ENCODE measurements around the gene CAMK2G. TPM values are rescaled to one million over a fixed set of nuclear protein-coding genes. Genes with fewer than 3 reads are reported as not detected.
"Not testable (repeated sequence)": the region's sequence is repeated elsewhere in the genome, so short reads cannot be mapped to it uniquely, and the experiment has no call there.

Gene CAMK2G
- total RNA-seq, 2 experiments from 2014 or later: 22.9 to 26.3 TPM

- no peak overlapping the region for H3K27ac Mint-ChIP-seq
- peaks cover 3% of the 10 kb centered on the region for H3K4me1 Mint-ChIP-seq (ENCODE audit: low read depth)
- no peaks in the 10 kb centered on the region for H3K36me3 Mint-ChIP-seq (ENCODE audit: low read depth)
- no peak for DNase-seq
- CTCF ChIA-PET: interaction anchor here (0.7 to 2.3 kb wide), 3 partner anchors 20 to 92 kb away, joined by 3 to 17 read pairs (median 5); no protein-coding TSS in a partner anchor
- H3K4me3 Mint-ChIP-seq: no peak overlapping the region
- no peaks in the 10 kb centered on the region for H3K9me3 Mint-ChIP-seq
- intact Hi-C loops (cut with micrococcal nuclease): no loop called here
- peaks cover 4% of the 10 kb centered on the region for H3K27me3 Mint-ChIP-seq (ENCODE audit: low read depth)
Observed at GRCh38 chr10:73899423-73899822, 25.1 kb upstream of the CAMK2G start.

GRCh38 chr10:73898730-73899410, 24.5 kb upstream of the CAMK2G start:
- Mint-ChIP-seq H3K36me3 (ENCODE audit: low read depth) (no peaks in the 10 kb centered on the region), H3K27ac (no peak overlapping the region), H3K4me3 (no peak overlapping the region), H3K9me3 (no peaks in the 10 kb centered on the region), H3K27me3 (ENCODE audit: low read depth) (peaks cover 4% of the 10 kb centered on the region), H3K4me1 (ENCODE audit: low read depth) (peaks cover 8% of the 10 kb centered on the region)
- intact Hi-C loops (cut with micrococcal nuclease): no loop called here
- CTCF ChIA-PET: interaction anchor here (0.7 to 2.3 kb wide), 4 partner anchors 19 to 93 kb away, joined by 3 to 17 read pairs (median 5); no protein-coding TSS in a partner anchor
- no peak for DNase-seq

- Mint-ChIP-seq H3K4me1 (ENCODE audit: low read depth) (peaks cover 9% of the 10 kb centered on the region), H3K36me3 (ENCODE audit: low read depth) (no peaks in the 10 kb centered on the region), H3K27me3 (ENCODE audit: low read depth) (peaks cover 4% of the 10 kb centered on the region), H3K9me3 (no peaks in the 10 kb centered on the region), H3K27ac (no peak overlapping the region), H3K4me3 (no peak overlapping the region)
- CTCF ChIA-PET: interaction anchor here (1.0 to 1.8 kb wide), 3 partner anchors 13 to 43 kb away, joined by 4 to 5 read pairs (median 5); no protein-coding TSS in a partner anchor
- no peak for DNase-seq
- intact Hi-C loops (cut with micrococcal nuclease): no loop called here
Observed at GRCh38 chr10:73897693-73898092, 23.3 kb upstream of the CAMK2G start.

GRCh38 chr10:73895381-73895780, 21.0 kb upstream of the CAMK2G start:
- H3K36me3 Mint-ChIP-seq (ENCODE audit: low read depth); DNase-seq; H3K4me3 Mint-ChIP-seq; CTCF ChIA-PET; intact Hi-C loops (cut with micrococcal nuclease); H3K27ac Mint-ChIP-seq; H3K9me3 Mint-ChIP-seq; H3K4me1 Mint-ChIP-seq (ENCODE audit: low read depth); H3K27me3 Mint-ChIP-seq (ENCODE audit: low read depth): not testable (repeated sequence)

GRCh38 chr10:73894245-73894971, 20.1 kb upstream of the CAMK2G start:
- DNase-seq: peak; percentile 32
- Mint-ChIP-seq H3K4me3 (no peak overlapping the region), H3K9me3 (no peaks in the 10 kb centered on the region), H3K36me3 (ENCODE audit: low read depth) (no peaks in the 10 kb centered on the region), H3K27me3 (ENCODE audit: low read depth) (no peaks in the 10 kb centered on the region), H3K27ac (no peak overlapping the region), H3K4me1 (ENCODE audit: low read depth) (peaks cover 9% of the 10 kb centered on the region)
- CTCF ChIA-PET: interaction anchor here (0.9 to 12.0 kb wide), 4 partner anchors 8 to 63 kb away, joined by 3 to 396 read pairs (median 6); no protein-coding TSS in a partner anchor
- intact Hi-C loops (cut with micrococcal nuclease): no loop called here

- Mint-ChIP-seq H3K27me3 (ENCODE audit: low read depth) (no peaks in the 10 kb centered on the region), H3K27ac (no peak overlapping the region), H3K4me3 (no peak overlapping the region), H3K9me3 (no peaks in the 10 kb centered on the region), H3K36me3 (ENCODE audit: low read depth) (no peaks in the 10 kb centered on the region), H3K4me1 (ENCODE audit: low read depth) (peaks cover 9% of the 10 kb centered on the region)
- DNase-seq: no peak
- CTCF ChIA-PET: interaction anchor here (0.5 to 12.0 kb wide), 4 partner anchors 7 to 47 kb away, joined by 4 to 396 read pairs (median 6); no protein-coding TSS in a partner anchor
- intact Hi-C loops (cut with micrococcal nuclease): no loop called here
Observed at GRCh38 chr10:73893426-73893825, 19.1 kb upstream of the CAMK2G start.

- intact Hi-C loops (cut with micrococcal nuclease): no loop called here
- Mint-ChIP-seq H3K4me1 (ENCODE audit: low read depth) (peaks cover 9% of the 10 kb centered on the region), H3K4me3 (no peak overlapping the region), H3K27me3 (ENCODE audit: low read depth) (no peaks in the 10 kb centered on the region), H3K9me3 (no peaks in the 10 kb centered on the region), H3K27ac (no peak overlapping the region), H3K36me3 (ENCODE audit: low read depth) (no peaks in the 10 kb centered on the region)
- CTCF ChIA-PET: interaction anchor here (0.9 to 12.0 kb wide), 4 partner anchors 13 to 188 kb away, joined by 3 to 396 read pairs (median 14); no protein-coding TSS in a partner anchor
- no peak for DNase-seq
Observed at GRCh38 chr10:73892310-73893030, 18.1 kb upstream of the CAMK2G start.

- H3K27me3 Mint-ChIP-seq (ENCODE audit: low read depth): no peaks in the 10 kb centered on the region
- intact Hi-C loops (cut with micrococcal nuclease): no loop called here
- no peak overlapping the region for H3K4me3 Mint-ChIP-seq
- H3K36me3 Mint-ChIP-seq (ENCODE audit: low read depth): no peaks in the 10 kb centered on the region
- H3K27ac Mint-ChIP-seq: no peak overlapping the region
- H3K9me3 Mint-ChIP-seq: no peaks in the 10 kb centered on the region
- CTCF ChIA-PET: interaction anchor here (0.6 to 12.0 kb wide), 4 partner anchors 12 to 189 kb away, joined by 4 to 396 read pairs (median 14); no protein-coding TSS in a partner anchor
- no peak for DNase-seq
- peaks cover 9% of the 10 kb centered on the region for H3K4me1 Mint-ChIP-seq (ENCODE audit: low read depth)
Observed at GRCh38 chr10:73891540-73891939, 17.2 kb upstream of the CAMK2G start.

- H3K27ac Mint-ChIP-seq; H3K9me3 Mint-ChIP-seq; H3K27me3 Mint-ChIP-seq (ENCODE audit: low read depth); intact Hi-C loops (cut with micrococcal nuclease); DNase-seq; H3K36me3 Mint-ChIP-seq (ENCODE audit: low read depth); H3K4me3 Mint-ChIP-seq; H3K4me1 Mint-ChIP-seq (ENCODE audit: low read depth): not testable (repeated sequence)
- CTCF ChIA-PET: interaction anchor here (1.0 to 12.0 kb wide), 6 partner anchors 11 to 189 kb away, joined by 3 to 396 read pairs (median 8); no protein-coding TSS in a partner anchor
Observed at GRCh38 chr10:73890830-73891229, 16.5 kb upstream of the CAMK2G start.

GRCh38 chr10:73890261-73890660, 15.9 kb upstream of the CAMK2G start:
- Mint-ChIP-seq H3K27ac (no peak overlapping the region), H3K9me3 (no peaks in the 10 kb centered on the region)
- CTCF ChIA-PET: interaction anchor here (0.7 to 12.0 kb wide), 8 partner anchors 10 to 190 kb away, joined by 3 to 396 read pairs (median 6); no protein-coding TSS in a partner anchor

GRCh38 chr10:73889416-73889815, 15.1 kb upstream of the CAMK2G start:
- not testable (repeated sequence) for H3K4me3 Mint-ChIP-seq; H3K4me1 Mint-ChIP-seq (ENCODE audit: low read depth); H3K27me3 Mint-ChIP-seq (ENCODE audit: low read depth); DNase-seq; H3K9me3 Mint-ChIP-seq; H3K27ac Mint-ChIP-seq; H3K36me3 Mint-ChIP-seq (ENCODE audit: low read depth)
- intact Hi-C loops (cut with micrococcal nuclease): loop anchor here (2.0 to 5.0 kb wide), 3 partner anchors 19 to 343 kb away; no protein-coding TSS in a partner anchor
- CTCF ChIA-PET: interaction anchor here (0.6 to 12.0 kb wide), 10 partner anchors 9 to 527 kb away, joined by 3 to 396 read pairs (median 6); no protein-coding TSS in a partner anchor

More at GRCh38 chr10:73890261-73890660, 15.9 kb upstream of the CAMK2G start:
- Mint-ChIP-seq H3K4me1 (ENCODE audit: low read depth) (peaks cover 9% of the 10 kb centered on the region), H3K36me3 (ENCODE audit: low read depth) (no peaks in the 10 kb centered on the region), H3K4me3 (no peak overlapping the region), H3K27me3 (ENCODE audit: low read depth) (no peaks in the 10 kb centered on the region)
- no peak for DNase-seq
- intact Hi-C loops (cut with micrococcal nuclease): no loop called here
